OCI-LY1 (cell line): ENCODE data around the gene ZNF576.

ENCODE experiments used
- H2AFZ ChIP-seq: fragments of 200-600 bp; sonication (generic), shearing (Covaris generic); 2 replicates; pipeline ENCODE4 v1.6.0; 2014; ENCODE audit warnings: antibody characterized with exemption, mild to moderate bottlenecking, low read length
- H3F3A ChIP-seq: fragments of 200-600 bp; sonication (generic), shearing (Covaris generic); 2 replicates; pipeline ENCODE4 v1.6.0; 2014; ENCODE audit warnings: mild to moderate bottlenecking, antibody characterized with exemption, low read length, moderate library complexity; ENCODE audit not compliant: insufficient read depth
- H3K27ac ChIP-seq: fragments of 200-600 bp; sonication (generic); 2 replicates; pipeline ENCODE4 v1.5.1; 2014; ENCODE audit warnings: low read length, mixed run types, mild to moderate bottlenecking, low read depth; ENCODE audit not compliant: poor library complexity, severe bottlenecking
- H3K27me3 ChIP-seq: fragments of 200-600 bp; sonication (generic); 2 replicates; pipeline ENCODE4 v1.6.0; 2014; ENCODE audit warnings: antibody characterized with exemption, mild to moderate bottlenecking, low read length, moderate library complexity; ENCODE audit not compliant: insufficient read depth
- H3K36me3 ChIP-seq: fragments of 200-600 bp; sonication (generic); 2 replicates; pipeline ENCODE4 v1.6.1; 2014; ENCODE audit warnings: mild to moderate bottlenecking, antibody characterized with exemption, low read length, moderate library complexity, mixed read lengths; ENCODE audit not compliant: insufficient read depth
- H3K4me1 ChIP-seq: fragments of 200-600 bp; sonication (generic); 2 replicates; pipeline ENCODE4 v1.5.1; 2014; ENCODE audit warnings: mild to moderate bottlenecking, low read length, moderate library complexity; ENCODE audit not compliant: insufficient read depth, severe bottlenecking
- H3K4me2 ChIP-seq: fragments of 200-600 bp; sonication (generic), shearing (Covaris generic); 2 replicates; pipeline ENCODE4 v1.6.1; 2014; ENCODE audit warnings: low read length
- H3K4me3 ChIP-seq: fragments of 200-600 bp; sonication (generic); 2 replicates; pipeline ENCODE4 v1.5.1; 2014; ENCODE audit warnings: low read length, low read depth, mild to moderate bottlenecking, mixed read lengths; ENCODE audit not compliant: poor library complexity, severe bottlenecking
- H3K79me2 ChIP-seq: fragments of 200-600 bp; shearing (Covaris generic); 2 replicates; pipeline ENCODE4 v1.6.1; 2016; ENCODE audit warnings: mixed run types, low read length, mixed read lengths; ENCODE audit not compliant: insufficient read depth
- H3K9ac ChIP-seq: fragments of 200-600 bp; sonication (generic), shearing (Covaris generic); 2 replicates; pipeline ENCODE4 v1.6.1; 2014; ENCODE audit warnings: mild to moderate bottlenecking, low read length, mixed read lengths
- H3K9me2 ChIP-seq: fragments of 200-600 bp; sonication (generic), shearing (Covaris generic); 2 replicates; pipeline ENCODE4 v1.6.1; 2014; ENCODE audit warnings: low read depth, mild to moderate bottlenecking, low read length, mixed read lengths
- H3K9me3 ChIP-seq: fragments of 200-600 bp; shearing (Covaris generic); 2 replicates; pipeline ENCODE4 v1.6.1; 2014; ENCODE audit warnings: low read length, mixed read lengths
- H4K20me1 ChIP-seq: fragments of 200-600 bp; sonication (generic), shearing (Covaris generic); 2 replicates; pipeline ENCODE4 v1.6.0; 2016; ENCODE audit warnings: mild to moderate bottlenecking, low read length; ENCODE audit not compliant: insufficient read depth
- EZH2 ChIP-seq: fragments of 200-600 bp; sonication (generic), shearing (Covaris generic); IDR thresholded peaks from 2 replicates; pipeline ENCODE4 v1.8.0; 2017; ENCODE audit warnings: borderline replicate concordance, mixed run types, mild to moderate bottlenecking, antibody characterized with exemption, low read length, moderate library complexity, mixed read lengths
- TF ChIP-seq, protein P1 (sequence below): fragments of 200-600 bp; sonication (generic), shearing (Covaris generic); IDR thresholded peaks from 2 replicates; pipeline ENCODE4 v1.5.1; 2017; ENCODE audit warnings: mild to moderate bottlenecking, antibody characterized with exemption, low read length, moderate library complexity, mixed read lengths

ZNF576 gene

DNA sequence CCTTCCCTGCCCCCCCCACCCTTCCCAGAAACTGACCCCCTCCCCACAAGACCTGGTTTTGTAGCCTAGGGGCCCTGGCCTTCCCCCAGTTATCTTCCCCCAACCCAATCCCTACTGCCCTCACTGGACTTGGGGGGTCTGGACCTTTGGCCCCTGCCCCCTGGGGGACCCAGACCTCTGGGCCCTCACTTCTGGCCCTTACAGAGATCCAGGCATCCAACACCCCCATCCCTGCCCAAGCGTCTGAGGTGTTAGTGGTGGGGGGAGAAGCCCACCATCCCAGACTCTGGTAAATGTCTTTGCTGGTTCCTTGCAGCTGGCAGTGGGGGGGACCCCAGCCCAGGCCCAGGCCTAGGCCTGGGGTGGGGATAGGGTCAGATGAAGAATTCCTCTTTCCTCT is 26.6 kb downstream of the ZNF576 start:
- peaks cover 4% of the 10 kb centered on the region; the same call in 1 of the 2 replicates for H3F3A ChIP-seq
- peaks cover 19% of the 10 kb centered on the region for H3K4me1 ChIP-seq
- no peaks in the 10 kb centered on the region for H4K20me1 ChIP-seq
- H3K9ac ChIP-seq = no peak overlapping the region
- H3K9me2 ChIP-seq = no peaks in the 10 kb centered on the region
- H3K27me3 ChIP-seq = no peaks in the 10 kb centered on the region
- no peak for TF ChIP-seq EZH2
- TF ChIP-seq, protein P1, sequence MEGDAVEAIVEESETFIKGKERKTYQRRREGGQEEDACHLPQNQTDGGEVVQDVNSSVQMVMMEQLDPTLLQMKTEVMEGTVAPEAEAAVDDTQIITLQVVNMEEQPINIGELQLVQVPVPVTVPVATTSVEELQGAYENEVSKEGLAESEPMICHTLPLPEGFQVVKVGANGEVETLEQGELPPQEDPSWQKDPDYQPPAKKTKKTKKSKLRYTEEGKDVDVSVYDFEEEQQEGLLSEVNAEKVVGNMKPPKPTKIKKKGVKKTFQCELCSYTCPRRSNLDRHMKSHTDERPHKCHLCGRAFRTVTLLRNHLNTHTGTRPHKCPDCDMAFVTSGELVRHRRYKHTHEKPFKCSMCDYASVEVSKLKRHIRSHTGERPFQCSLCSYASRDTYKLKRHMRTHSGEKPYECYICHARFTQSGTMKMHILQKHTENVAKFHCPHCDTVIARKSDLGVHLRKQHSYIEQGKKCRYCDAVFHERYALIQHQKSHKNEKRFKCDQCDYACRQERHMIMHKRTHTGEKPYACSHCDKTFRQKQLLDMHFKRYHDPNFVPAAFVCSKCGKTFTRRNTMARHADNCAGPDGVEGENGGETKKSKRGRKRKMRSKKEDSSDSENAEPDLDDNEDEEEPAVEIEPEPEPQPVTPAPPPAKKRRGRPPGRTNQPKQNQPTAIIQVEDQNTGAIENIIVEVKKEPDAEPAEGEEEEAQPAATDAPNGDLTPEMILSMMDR = no peak
- H3K36me3 ChIP-seq = no peaks in the 10 kb centered on the region
- peaks cover 10% of the 10 kb centered on the region for H3K79me2 ChIP-seq
- H2AFZ ChIP-seq = no peak overlapping the region
- no peak overlapping the region for H3K4me2 ChIP-seq
- H3K9me3 ChIP-seq = no peaks in the 10 kb centered on the region
- H3K4me3 ChIP-seq = no peak overlapping the region
- no peak overlapping the region for H3K27ac ChIP-seq

DNA sequence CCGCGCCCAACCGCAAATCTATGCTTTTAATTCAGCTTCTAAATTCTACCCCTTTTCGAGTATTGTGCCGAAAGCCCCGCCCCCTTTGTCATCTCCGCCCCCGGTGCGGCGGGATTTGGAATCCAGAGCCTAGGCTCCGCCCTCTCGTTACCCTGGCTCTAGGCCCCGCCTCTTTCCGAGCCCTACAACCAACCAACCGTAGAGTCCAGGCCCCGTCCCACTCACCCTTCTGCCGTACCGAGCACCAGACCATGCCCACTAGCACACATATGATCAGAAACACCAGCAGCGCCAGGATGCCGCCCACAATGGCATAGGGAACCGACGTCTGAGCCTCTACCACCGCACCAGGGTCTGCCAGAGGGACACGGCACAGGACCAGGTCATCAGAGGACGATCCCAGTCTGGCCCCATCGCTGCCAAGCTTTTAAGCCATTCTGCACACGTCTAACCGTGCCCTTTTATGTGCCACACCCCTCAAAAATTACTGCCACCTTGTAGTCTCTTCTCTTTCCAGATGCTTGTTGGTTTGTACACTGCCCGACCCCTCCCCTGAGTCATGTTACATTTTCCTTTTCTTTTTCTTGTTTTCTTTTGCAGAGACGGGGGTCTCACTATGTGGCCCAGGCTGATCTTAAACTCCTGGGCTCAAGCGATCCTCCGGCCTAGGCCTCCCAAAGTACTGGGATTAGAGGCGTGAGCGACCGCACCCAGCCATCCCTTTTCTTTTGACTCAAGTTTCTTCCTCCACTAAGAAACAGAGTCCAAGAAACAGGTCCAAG is 27.7 kb downstream of the ZNF576 start:
- no peak overlapping the region for H3K4me2 ChIP-seq
- peaks cover 4% of the 10 kb centered on the region; the same call in 1 of the 2 replicates for H3F3A ChIP-seq
- TF ChIP-seq, protein P1 = no peak
- TF ChIP-seq EZH2 = no peak
- no peaks in the 10 kb centered on the region for H3K9me3 ChIP-seq
- H3K9ac ChIP-seq = no peak overlapping the region
- no peaks in the 10 kb centered on the region for H4K20me1 ChIP-seq
- no peak overlapping the region for H2AFZ ChIP-seq
- peak overlapping the region; percentile 37 for H3K27ac ChIP-seq
- no peaks in the 10 kb centered on the region for H3K36me3 ChIP-seq
- H3K4me3 ChIP-seq = no peak overlapping the region
- H3K79me2 ChIP-seq = 0 out of 2 replicates have a peak, but pooled peaks cover under 1% of the 10 kb centered on the region
- H3K9me2 ChIP-seq = no peaks in the 10 kb centered on the region
- H3K4me1 ChIP-seq = peaks cover 11% of the 10 kb centered on the region
- H3K27me3 ChIP-seq = no peaks in the 10 kb centered on the region

DNA sequence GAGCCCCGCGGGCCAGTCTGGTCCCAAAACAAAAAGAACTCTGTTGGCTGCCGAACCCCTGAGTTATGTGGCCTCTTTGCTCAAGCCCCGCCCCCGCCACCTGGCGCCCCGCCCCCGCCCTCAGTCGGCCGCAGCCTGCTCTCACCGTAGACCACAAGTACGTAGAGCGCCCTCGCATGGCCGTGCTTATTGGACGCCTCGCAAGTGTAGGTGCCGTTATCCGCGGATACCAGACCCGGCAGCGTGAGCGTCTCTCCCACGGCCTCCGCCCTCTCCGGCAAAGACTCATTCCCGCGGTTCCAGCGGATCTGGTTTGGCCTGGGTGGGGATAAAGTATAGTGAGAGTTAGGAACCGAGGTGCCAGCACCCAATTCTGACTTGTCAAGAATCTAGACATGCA is 28.5 kb downstream of the ZNF576 start:
- TF ChIP-seq, protein P1 = peak; percentile 51
- TF ChIP-seq EZH2 = no peak
- Histone ChIP-seq H3K4me3 (no peak overlapping the region), H3F3A (peaks cover 4% of the 10 kb centered on the region; the same call in 1 of the 2 replicates), H3K4me1 (peaks cover 9% of the 10 kb centered on the region), H3K79me2 (no peaks in the 10 kb centered on the region), H3K9ac (no peak overlapping the region), H3K27me3 (no peaks in the 10 kb centered on the region), H3K9me2 (no peaks in the 10 kb centered on the region), H3K36me3 (no peaks in the 10 kb centered on the region), H3K27ac (no peak overlapping the region), H3K4me2 (no peak overlapping the region), H2AFZ (no peak overlapping the region), H4K20me1 (no peaks in the 10 kb centered on the region), H3K9me3 (no peaks in the 10 kb centered on the region)
